ENCODE data around the gene LRRN2. TPM values are rescaled to one million over a fixed set of nuclear protein-coding genes. Genes with fewer than 3 reads are reported as not detected.

LRRN2 gene
- total RNA-seq, 1 experiment from 2014 or later = not detected

DNA sequence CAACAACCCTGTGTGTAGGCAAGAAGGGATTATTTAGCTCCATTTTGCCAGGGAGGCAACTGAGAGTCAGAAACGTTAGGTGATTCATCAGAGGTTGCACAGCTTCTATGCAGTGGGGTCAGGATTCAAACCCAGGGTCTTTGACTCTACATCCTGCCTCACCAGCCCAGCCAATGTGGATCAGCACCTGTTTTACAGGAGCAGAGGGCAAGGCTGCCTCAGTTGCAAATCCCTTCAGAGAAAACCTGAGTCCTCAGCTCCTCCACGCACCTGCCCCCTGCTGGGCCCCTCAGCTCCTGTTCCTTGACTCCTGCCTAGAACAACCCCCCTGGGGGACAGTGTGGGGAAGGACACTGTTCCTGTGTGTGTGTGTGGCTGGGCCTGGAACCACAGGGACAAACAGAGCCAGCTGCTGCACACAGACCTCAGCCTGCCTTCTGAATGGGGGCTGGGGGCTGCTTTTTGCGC is 61.6 kb downstream of the LRRN2 start:
- Mint-ChIP-seq H3K27me3 (ENCODE audit: insufficient read depth, unreplicated experiment) (no peaks in the 10 kb centered on the region), H3K4me3 (ENCODE audit: unreplicated experiment) (no peak overlapping the region), H3K36me3 (ENCODE audit: insufficient read depth, unreplicated experiment) (no peaks in the 10 kb centered on the region), H3K9me3 (ENCODE audit: unreplicated experiment) (no peaks in the 10 kb centered on the region), H3K27ac (ENCODE audit: unreplicated experiment) (no peak overlapping the region), H3K4me1 (ENCODE audit: low read depth, unreplicated experiment) (peaks cover 26% of the 10 kb centered on the region)
- Histone ChIP-seq H3K27me3 (replicated peaks; ENCODE audit: control insufficient read depth, insufficient read depth, low read length) (no peaks in the 10 kb centered on the region), H3K9me3 (no peaks in the 10 kb centered on the region), H3K4me1 (peaks cover 29% of the 10 kb centered on the region), H3K4me3 (ENCODE audit: low read depth, low read length) (no peak overlapping the region), H3K36me3 (ENCODE audit: control insufficient read depth, insufficient read depth, low read length) (no peaks in the 10 kb centered on the region)
- ChIA-PET CTCF (interaction anchor here (0.6 to 2.6 kb wide), 8 partner anchors 13 to 183 kb away, joined by 3 to 19 read pairs (median 4); no protein-coding TSS in a partner anchor), POLR2A (no interaction called here)
- BruUV-seq (replicated peaks) = no TSS peak
- TF ChIP-seq, protein P1, sequence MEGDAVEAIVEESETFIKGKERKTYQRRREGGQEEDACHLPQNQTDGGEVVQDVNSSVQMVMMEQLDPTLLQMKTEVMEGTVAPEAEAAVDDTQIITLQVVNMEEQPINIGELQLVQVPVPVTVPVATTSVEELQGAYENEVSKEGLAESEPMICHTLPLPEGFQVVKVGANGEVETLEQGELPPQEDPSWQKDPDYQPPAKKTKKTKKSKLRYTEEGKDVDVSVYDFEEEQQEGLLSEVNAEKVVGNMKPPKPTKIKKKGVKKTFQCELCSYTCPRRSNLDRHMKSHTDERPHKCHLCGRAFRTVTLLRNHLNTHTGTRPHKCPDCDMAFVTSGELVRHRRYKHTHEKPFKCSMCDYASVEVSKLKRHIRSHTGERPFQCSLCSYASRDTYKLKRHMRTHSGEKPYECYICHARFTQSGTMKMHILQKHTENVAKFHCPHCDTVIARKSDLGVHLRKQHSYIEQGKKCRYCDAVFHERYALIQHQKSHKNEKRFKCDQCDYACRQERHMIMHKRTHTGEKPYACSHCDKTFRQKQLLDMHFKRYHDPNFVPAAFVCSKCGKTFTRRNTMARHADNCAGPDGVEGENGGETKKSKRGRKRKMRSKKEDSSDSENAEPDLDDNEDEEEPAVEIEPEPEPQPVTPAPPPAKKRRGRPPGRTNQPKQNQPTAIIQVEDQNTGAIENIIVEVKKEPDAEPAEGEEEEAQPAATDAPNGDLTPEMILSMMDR (IDR thresholded peaks at IDR 0.05; ENCODE audit: insufficient read depth in 1 of 2, low read depth in 1 of 2, low read length in 1 of 2, severe bottlenecking in 1 of 2, unreplicated experiment in 1 of 2) = peak; percentile 48 to 55
- peak; percentile 65 for DNase-seq
- intact Hi-C loops (cut with micrococcal nuclease; ENCODE audit: unreplicated experiment) = loop anchor here (2.0 kb wide), 1 partner anchor 57 kb away; no protein-coding TSS in a partner anchor

DNA sequence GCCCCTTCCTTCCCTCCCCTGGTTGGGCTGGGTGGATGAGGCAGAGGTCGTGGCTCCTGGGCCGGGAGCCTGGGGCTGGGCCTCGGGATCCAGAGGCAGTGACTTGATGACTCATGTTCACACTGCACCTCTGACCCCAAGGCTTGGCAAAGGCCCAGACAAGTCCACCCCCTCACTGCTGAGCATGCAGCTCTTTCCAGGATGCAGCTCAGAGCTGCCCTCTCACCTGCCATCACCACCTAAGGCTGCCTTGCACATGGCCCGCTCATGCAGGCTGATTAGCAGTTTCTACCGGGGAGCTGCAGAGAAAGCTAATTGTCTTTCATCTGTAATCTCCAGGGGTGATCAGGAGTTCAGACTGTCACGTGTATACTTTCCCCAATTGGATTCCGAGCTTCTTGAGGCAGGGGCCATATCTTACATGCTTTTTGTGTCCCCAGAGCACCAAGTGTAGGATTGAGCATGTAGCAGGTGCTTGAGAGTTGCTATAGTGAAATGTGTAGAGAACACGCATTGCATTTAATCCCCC is 62.1 kb downstream of the LRRN2 start:
- no peaks in the 10 kb centered on the region for H3K36me3 Mint-ChIP-seq (ENCODE audit: insufficient read depth, unreplicated experiment)
- TF ChIP-seq, protein P1 (IDR thresholded peaks at IDR 0.05; ENCODE audit: insufficient read depth in 1 of 2, low read depth in 1 of 2, low read length in 1 of 2, severe bottlenecking in 1 of 2, unreplicated experiment in 1 of 2) = no peak
- ChIA-PET POLR2A (no interaction called here), CTCF (interaction anchor here (0.6 to 2.6 kb wide), 6 partner anchors 29 to 184 kb away, joined by 3 to 19 read pairs (median 4); no protein-coding TSS in a partner anchor)
- Histone ChIP-seq H3K36me3 (ENCODE audit: control insufficient read depth, insufficient read depth, low read length) (no peaks in the 10 kb centered on the region), H3K4me3 (ENCODE audit: low read depth, low read length) (no peak overlapping the region), H3K4me1 (peaks cover 29% of the 10 kb centered on the region), H3K9me3 (no peaks in the 10 kb centered on the region), H3K27me3 (replicated peaks; ENCODE audit: control insufficient read depth, insufficient read depth, low read length) (no peaks in the 10 kb centered on the region)
- H3K9me3 Mint-ChIP-seq (ENCODE audit: unreplicated experiment) = no peaks in the 10 kb centered on the region
- no peaks in the 10 kb centered on the region for H3K27me3 Mint-ChIP-seq (ENCODE audit: insufficient read depth, unreplicated experiment)
- no TSS peak for BruUV-seq (replicated peaks)
- H3K4me1 Mint-ChIP-seq (ENCODE audit: low read depth, unreplicated experiment) = peaks cover 26% of the 10 kb centered on the region
- H3K4me3 Mint-ChIP-seq (ENCODE audit: unreplicated experiment) = no peak overlapping the region
- peak; percentile 45 to 81 for DNase-seq
- intact Hi-C loops (cut with micrococcal nuclease; ENCODE audit: unreplicated experiment) = no loop called here
- peak overlapping the region; percentile 48 for H3K27ac Mint-ChIP-seq (ENCODE audit: unreplicated experiment)

DNA sequence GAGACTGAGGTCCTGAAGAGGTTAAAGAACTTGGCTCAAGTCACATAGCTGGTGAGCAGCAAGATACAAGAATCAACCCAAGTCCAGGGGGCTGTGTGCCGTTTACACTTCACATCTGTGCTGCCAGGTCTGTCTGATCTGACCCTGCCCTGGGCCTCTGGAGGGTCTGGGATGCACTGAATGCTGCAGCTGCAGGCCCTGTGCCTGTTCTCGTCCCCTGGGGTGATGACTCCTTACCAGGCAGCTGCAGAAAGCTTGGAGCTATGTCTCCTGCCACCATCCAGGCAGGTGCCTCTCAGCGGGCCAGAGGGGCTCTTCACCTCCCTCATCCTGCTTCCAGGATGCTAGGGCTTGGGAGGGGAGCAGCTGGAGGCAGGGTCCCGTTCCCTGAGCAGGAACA is 63.5 kb downstream of the LRRN2 start:
- Mint-ChIP-seq H3K9me3 (ENCODE audit: unreplicated experiment) (no peaks in the 10 kb centered on the region), H3K27ac (ENCODE audit: unreplicated experiment) (no peak overlapping the region), H3K36me3 (ENCODE audit: insufficient read depth, unreplicated experiment) (no peaks in the 10 kb centered on the region), H3K27me3 (ENCODE audit: insufficient read depth, unreplicated experiment) (no peaks in the 10 kb centered on the region), H3K4me1 (ENCODE audit: low read depth, unreplicated experiment) (peaks cover 26% of the 10 kb centered on the region), H3K4me3 (ENCODE audit: unreplicated experiment) (no peak overlapping the region)
- Histone ChIP-seq H3K27me3 (replicated peaks; ENCODE audit: control insufficient read depth, insufficient read depth, low read length) (no peaks in the 10 kb centered on the region), H3K9me3 (no peaks in the 10 kb centered on the region), H3K36me3 (ENCODE audit: control insufficient read depth, insufficient read depth, low read length) (no peaks in the 10 kb centered on the region), H3K4me1 (peaks cover 29% of the 10 kb centered on the region), H3K4me3 (ENCODE audit: low read depth, low read length) (no peak overlapping the region)
- POLR2A ChIA-PET = no interaction called here
- CTCF ChIA-PET = interaction anchor here (1.0 kb wide), 1 partner anchor 191 kb away, joined by 3 read pairs; no protein-coding TSS in a partner anchor
- TF ChIP-seq, protein P1 (IDR thresholded peaks at IDR 0.05; ENCODE audit: insufficient read depth in 1 of 2, low read depth in 1 of 2, low read length in 1 of 2, severe bottlenecking in 1 of 2, unreplicated experiment in 1 of 2) = no peak
- intact Hi-C loops (cut with micrococcal nuclease; ENCODE audit: unreplicated experiment) = no loop called here
- BruUV-seq (replicated peaks) = no TSS peak
- no peak for DNase-seq

Data from Caco-2 (cell line).